Stimulated activated CD8-positive, alpha-beta memory T cell treated with anti-CD3 and anti-CD28 coated beads, Interleukin-7, amount 100 ng/mL, for 24 hours (primary cell): ENCODE results near the gene CDHR4.
"Not testable (repeated sequence)": the region's sequence is repeated elsewhere in the genome, so short reads cannot be mapped to it uniquely, and the experiment has no call there.

Experiments used
- DNase-seq: peaks from one replicate; pipeline ENCODE4 v3.0.0-alpha.2; 2020; ENCODE audit warnings: low read depth

CDHR4 gene

GRCh38 chr3:49802719-49803464, 3.2 kb upstream of the CDHR4 start, which contains the start of gene INKA1:
TSS of gene INKA1 (plus strand) at chr3:49803261. CDS start at chr3:49803393, 132 bp downstream.
- DNase-seq, result peak; percentile 76

- DNase-seq, result no peak
These were observed 1.5 kb upstream of the CDHR4 start for GRCh38 chr3:49801160-49801559.

- DNase-seq, result no peak
These were observed 568 bp downstream of the CDHR4 start for GRCh38 chr3:49799105-49799504.

- DNase-seq, result no peak
These were observed 4.5 kb downstream of the CDHR4 start for GRCh38 chr3:49794926-49795905.

GRCh38 chr3:49794431-49794830, 5.2 kb downstream of the CDHR4 start:
- DNase-seq, result no peak

DNA sequence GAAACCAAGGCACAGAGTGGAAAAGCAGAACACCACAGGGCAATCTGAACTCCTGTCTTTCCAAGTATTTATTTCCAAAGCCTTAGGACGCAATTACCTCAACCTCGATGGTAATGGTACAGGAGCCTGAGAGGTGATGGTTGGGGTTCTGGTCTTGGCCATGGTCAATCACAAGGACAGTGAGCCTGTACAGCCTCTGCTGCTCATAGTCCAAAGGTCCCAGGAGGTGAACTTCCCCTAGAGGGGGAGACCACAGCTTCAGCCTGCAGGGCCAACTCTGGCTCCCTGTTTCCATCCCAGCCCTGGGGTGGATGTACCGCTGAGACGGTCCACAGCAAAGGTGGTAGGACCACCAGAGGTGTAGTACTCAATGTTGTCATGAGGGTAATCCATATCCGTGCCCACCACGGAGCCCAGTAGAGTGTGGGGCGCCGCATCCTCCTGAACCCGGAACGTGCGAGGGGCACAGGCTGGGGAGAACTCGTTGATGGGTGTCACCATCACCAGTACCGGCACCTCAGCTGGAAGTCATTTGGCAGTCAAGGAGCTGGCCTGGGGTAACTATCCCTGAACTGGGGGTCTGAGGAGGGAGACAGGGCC, 6.1 kb downstream of the CDHR4 start:
- DNase-seq, result no peak

DNA sequence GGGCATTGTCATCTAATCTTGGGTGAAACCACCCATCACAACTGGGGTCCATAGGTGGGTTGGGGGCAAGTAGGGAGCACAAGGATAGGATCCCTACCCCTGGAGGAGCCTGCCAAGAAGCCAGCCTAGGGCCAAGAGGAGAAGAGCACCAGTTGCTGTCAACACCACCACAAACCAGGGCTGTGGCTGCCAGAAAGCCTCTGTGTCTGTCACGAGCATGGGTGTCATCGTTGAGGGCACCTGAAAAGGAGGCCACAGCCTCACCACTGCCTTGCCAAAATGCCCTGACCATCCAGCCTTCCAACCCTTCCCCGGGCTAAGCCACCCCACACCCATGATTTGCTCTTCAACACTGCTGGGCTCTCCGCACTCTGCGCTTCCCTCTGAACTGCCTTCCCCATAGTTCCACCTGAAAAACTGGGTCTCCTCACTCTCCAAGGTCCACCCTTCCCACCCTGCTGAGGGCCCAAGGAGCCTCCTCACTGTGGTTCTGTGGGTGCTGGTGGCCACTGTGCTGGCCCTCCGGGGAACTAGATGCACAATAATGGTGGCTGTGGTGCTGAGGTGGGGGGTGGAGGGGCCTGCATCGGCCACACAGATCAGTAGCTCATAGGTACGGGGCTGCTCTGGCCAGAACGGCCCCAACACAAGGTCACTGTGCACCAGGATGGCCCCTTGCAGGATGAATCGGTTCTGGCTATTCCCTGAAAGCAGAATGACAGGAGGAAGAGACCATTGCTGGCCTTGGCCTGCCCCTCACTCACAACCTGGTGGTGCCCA, 7.1 kb downstream of the CDHR4 start:
- no peak for DNase-seq

GRCh38 chr3:49791571-49791970, 8.1 kb downstream of the CDHR4 start:
- DNase-seq, result no peak

GRCh38 chr3:49790626-49791411, 8.9 kb downstream of the CDHR4 start:
- no peak for DNase-seq

DNA sequence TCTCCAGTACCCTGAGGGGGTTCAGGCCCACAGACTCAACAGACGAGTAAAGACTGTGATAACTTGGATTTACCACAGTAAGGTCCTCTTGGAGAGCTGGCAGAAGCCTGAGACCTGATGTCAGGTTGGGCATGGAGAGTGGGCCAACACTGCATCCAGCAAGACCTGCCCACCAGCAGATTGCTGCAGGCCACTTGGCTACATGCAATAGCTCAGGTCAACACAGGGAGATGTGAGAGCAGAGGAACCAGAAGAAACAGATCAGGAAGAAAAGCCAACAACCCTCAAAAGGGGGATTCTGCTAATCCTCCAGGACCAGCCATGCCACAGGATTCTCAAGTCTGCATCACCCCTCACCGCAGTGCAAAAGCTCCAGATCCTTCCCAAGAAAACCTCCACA, 11.6 kb downstream of the CDHR4 start:
- no peak for DNase-seq

DNA sequence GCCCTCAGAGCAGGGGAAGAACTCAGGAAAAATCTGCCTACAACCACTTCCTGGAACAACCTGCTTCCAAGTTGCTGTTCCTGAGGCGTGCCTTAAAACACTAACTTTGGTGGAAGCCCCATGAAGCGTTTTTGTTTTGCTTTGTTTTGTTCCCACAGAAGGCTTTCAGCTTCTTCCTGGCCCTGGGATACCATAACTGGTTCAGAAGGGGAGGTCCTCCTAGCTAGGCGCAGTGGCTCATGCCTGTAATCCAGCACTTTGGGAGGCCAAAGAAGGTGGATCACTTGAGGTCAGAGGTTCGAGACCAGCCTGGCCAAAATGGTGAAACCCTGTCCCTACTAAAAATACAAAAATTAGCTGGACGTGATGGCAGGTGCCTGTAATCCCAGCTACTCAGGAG, 12.1 kb downstream of the CDHR4 start:
- DNase-seq, result no peak

DNA sequence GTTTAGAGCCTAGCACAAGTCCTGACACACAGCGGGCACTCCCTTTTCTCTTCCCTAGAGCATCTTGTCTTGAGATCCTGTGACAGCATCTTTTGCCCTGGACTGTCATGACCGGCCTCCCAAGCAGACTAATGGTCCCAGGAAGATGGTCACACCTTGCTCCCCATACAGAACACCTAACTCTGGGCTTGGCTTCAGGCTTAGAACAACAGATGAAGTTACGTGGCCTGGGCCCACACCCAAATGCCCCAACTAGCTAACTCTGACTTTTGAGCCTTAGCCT, 12.6 kb downstream of the CDHR4 start:
- DNase-seq, result no peak

- DNase-seq, result peak; percentile 99
These were observed 13.1 kb downstream of the CDHR4 start, which contains the start of gene IP6K1 for GRCh38 chr3:49786357-49787181. TSS of gene IP6K1 (minus strand) at chr3:49786542. CDS start at chr3:49748040, 38,502 bp downstream.

- no peak for DNase-seq
These were observed 13.9 kb downstream of the CDHR4 start for GRCh38 chr3:49785565-49786356.

DNA sequence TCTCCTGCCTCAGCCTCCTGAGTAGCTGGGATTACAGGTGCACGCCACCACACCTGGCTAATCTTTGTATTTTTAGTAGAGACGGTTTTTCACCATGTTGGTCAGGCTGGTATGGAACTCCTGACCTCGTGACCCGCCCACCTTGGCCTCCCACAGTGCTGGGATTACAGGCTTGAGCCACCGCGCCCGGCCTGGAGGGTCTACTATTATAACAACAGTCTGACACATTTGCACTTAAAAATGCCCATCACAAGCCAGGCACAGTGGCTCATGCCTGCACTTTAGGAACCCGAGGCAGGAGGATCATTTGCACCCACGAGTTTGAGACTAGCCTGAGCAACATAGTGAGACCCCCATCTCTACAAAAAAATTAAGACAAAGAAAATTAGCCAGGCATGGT, 17.4 kb downstream of the CDHR4 start:
- DNase-seq, result not testable (repeated sequence)

GRCh38 chr3:49781415-49782199, 18.1 kb downstream of the CDHR4 start:
- DNase-seq, result no peak

DNA sequence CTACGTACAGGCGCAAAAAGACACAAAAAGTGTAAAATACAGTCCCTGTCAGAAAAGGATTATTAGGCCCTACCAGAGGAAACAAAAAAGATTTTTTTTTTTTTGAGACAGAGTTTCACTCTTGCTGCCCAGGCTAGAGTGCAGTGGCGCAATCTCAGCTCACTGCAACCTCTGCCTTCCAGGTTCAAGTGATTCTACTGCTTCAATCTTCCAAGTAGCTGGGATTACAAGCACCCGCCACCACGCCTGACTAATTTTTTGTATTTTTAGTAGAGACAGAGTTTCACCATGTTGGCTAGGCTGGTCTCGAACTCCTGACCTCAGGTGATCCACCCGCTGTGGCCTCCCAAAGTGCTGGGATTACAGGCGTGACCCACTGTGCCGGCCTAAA, 18.7 kb downstream of the CDHR4 start:
- not testable (repeated sequence) for DNase-seq
